ENCODE results near the gene GRIA3.

GRCh38 chrX:123303429-123303828 lies 119.4 kb downstream of the GRIA3 start:
- TF ChIP-seq, protein P1, sequence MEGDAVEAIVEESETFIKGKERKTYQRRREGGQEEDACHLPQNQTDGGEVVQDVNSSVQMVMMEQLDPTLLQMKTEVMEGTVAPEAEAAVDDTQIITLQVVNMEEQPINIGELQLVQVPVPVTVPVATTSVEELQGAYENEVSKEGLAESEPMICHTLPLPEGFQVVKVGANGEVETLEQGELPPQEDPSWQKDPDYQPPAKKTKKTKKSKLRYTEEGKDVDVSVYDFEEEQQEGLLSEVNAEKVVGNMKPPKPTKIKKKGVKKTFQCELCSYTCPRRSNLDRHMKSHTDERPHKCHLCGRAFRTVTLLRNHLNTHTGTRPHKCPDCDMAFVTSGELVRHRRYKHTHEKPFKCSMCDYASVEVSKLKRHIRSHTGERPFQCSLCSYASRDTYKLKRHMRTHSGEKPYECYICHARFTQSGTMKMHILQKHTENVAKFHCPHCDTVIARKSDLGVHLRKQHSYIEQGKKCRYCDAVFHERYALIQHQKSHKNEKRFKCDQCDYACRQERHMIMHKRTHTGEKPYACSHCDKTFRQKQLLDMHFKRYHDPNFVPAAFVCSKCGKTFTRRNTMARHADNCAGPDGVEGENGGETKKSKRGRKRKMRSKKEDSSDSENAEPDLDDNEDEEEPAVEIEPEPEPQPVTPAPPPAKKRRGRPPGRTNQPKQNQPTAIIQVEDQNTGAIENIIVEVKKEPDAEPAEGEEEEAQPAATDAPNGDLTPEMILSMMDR (IDR thresholded peaks at IDR 0.05): no peak
- TF ChIP-seq POLR2A (IDR thresholded peaks at IDR 0.05): no peak
- TF ChIP-seq EP300 (IDR thresholded peaks at IDR 0.05): no peak
